GM19438 (cell line): Measurements from ENCODE around the gene POC1A.

Experiments
- ATAC-seq: cut with Tn5 transposase; IDR thresholded peaks from one replicate; pipeline ENCODE4 v1.9.1; 2021; ENCODE audit warnings: low read depth; ENCODE audit not compliant: unreplicated experiment

The POC1A gene

DNA sequence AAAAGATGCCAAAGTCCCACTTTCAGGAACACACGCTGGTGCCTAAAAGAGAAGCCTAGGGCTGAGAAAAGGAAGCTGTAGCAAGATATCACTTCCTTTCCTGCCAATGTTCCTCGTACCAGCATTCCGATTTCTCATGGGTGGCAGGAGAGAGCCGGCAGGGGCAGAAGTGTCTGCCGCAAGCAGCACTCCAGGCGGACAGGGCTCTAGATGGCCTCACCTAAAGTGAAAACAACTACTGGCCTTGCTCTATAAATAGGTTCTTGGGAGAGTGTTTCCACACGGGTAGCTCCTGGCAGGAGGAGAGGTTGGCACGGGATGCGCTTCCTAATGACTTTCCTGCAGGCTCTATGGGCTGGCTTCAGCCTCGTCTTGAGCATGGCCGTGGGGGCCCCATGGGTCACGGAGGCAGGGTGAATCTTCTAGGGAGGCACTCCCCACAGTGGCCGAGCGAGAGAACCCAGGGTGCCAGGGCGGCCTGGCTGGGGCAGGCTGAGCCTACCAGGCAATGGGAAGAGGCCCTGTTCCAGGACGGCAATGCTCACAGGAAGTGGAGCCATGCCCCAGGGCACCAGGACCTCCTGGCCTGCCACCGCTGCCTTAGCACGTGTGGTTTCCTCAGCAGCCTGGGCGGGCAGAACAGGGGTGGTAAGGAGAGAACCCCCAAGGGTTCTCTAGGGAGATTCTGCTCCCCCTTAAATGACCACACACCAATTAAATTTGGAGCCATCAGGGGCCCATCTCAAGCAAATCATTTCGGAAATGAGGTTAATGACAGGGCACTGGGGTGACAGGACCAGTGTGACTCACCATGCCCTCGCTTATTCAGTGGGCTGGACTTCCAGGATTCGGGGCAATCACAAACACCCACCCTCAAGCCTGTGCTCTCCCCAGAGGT is 83.2 kb downstream of the POC1A start:
- ATAC-seq = no peak

DNA sequence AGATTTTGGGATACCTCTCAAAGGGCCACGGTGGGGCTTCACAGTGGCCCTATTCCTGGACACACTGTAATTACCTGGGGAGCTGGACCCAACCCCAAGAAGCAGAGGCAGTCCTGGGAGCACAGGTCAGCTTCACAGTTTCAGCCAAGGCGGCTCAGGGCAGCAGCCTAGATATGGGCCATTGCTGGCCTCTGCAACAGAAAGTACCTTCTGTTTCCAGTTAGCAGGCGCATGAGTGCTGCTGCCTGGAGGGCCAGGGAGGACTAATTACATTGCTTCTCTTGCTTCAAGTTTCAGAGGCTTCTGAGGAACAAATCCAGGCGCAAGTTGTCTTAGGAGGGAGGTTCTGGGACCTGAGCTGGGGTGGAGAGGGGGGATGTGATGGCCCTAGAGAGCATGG is 84.4 kb downstream of the POC1A start:
- ATAC-seq = no peak

GRCh38 chr3:52069135-52069534 is 85.1 kb downstream of the POC1A start:
- no peak for ATAC-seq

DNA sequence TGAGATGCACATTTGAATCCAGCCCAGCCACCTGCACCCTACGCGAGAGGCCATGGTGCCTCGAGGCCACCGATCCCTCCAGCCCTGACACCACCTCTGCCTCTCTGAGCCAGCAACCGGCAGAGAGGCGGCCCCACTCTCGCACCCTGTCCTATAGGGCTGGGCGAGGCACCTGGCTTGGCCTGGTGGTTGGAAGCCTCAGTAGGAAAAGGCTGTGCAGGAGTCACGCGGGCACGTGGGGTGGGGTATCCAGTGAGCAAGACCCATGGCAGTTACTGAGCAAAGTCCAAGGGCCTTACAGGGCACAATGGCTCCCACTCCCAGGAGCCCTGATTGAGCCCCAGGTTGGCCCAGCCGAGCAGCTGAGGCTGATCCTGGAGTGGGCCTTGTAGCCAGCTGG is 85.5 kb downstream of the POC1A start:
- ATAC-seq = no peak

DNA sequence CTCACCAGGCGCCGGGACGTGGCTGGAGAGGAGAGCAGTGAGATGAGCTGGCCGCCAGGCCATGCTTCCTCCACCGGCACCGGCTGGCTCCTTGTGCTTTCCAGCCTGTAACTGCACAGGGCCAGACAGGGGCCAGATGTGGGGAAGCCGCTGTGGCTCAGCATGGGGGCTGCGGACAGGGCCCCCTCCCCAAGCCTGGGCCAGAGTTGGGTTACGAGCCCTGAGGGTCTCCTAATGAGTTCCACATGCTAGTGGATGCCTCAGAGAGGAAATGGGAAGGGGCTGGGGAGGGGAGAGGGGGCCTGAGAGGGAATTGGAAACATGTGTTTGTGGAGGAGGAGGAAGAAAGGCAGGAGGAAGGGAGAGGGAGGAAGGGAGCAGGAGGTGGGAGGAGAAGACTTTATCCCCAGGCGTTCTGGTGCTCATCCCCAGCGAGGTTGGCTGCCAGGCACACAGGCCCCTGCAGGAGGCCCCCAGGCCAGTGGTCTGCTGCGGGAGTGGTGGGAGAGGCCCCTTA is 86.1 kb downstream of the POC1A start:
- no peak for ATAC-seq

- no peak for ATAC-seq
These were observed 86.7 kb downstream of the POC1A start for GRCh38 chr3:52067526-52067925.

GRCh38 chr3:52067046-52067445 is 87.2 kb downstream of the POC1A start:
- no peak for ATAC-seq

GRCh38 chr3:52065264-52065756 is 88.9 kb downstream of the POC1A start:
- ATAC-seq = no peak

- no peak for ATAC-seq
These were observed 89.7 kb downstream of the POC1A start for GRCh38 chr3:52064561-52064960.

- ATAC-seq = no peak
These were observed 91.0 kb downstream of the POC1A start for GRCh38 chr3:52063026-52063723.

GRCh38 chr3:52062505-52062904 is 91.7 kb downstream of the POC1A start:
- peak; percentile 44 for ATAC-seq

DNA sequence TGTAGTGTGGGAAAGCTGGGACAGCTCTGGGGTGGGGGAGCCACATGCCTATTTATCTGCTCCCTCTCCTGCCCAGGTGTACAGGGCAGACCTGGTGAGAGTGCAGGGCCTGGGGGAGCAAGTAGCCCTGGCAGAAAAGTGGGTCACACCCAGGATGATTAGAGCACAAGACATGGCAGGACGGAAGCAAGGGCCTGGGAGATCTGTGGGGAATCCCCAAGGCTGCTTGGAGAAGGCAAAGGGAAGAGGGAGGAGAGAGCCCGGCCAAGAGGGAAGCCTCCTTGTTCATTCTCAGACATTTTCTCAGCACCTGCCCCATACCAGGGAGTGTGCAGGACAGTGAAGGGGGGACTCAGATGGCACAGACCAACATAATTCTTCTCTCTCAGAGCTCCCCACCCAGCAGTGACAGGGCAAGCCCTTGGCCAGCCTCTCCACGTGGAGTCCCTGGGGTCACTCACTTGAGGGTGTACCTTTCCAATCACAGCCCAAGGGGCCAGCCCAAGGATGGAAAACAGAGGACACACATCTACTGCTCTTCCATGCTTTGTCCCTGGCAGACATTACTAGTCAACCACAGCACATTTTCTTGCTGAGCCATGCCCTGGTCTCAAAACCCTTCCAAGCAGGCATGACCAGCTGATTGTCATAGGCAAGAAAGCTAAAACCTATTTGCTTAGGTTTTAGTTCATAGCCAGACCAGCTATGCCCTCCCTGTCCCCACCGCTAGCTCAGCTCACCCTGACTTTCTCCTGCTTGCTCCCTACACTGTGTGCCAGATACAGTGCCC is 92.9 kb downstream of the POC1A start:
- ATAC-seq = no peak

GRCh38 chr3:52059781-52060180 is 94.4 kb downstream of the POC1A start:
- ATAC-seq = no peak

DNA sequence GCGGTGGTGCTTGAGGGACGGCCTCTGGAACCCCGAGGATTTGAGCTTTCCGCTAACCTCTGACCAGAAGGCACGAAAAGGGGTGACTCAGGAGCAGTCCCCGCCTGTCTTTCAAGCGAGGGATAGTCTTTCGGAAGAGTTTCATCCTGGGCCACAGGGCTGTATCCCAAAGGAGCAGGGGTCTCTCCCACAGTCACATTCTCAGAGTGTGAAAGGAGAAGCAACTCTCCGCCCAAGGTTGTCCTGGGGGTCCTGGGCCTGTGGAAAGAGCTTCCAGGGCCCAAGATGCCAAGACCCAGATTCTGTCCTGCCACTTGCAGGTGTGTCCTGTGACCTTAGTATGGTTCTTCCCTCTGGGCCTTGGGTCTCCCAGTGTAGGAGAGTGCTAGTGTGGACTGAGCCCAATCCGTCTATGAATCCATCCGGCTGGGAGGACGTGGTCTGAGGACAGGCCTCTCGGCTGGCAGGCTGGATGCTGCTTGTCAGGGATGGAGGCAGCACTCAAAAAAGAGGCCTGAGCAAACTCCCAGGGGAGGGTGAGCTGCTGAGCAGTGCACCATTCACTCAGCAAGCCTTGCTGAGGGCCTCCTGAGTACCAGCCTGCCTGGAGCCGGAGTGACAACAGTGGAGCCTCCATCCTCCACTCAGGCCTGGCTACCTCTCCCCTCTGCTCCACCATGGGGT is 96.3 kb downstream of the POC1A start:
- no peak for ATAC-seq

- ATAC-seq = peak; percentile 70
These were observed 97.0 kb downstream of the POC1A start for GRCh38 chr3:52056968-52057811.

DNA sequence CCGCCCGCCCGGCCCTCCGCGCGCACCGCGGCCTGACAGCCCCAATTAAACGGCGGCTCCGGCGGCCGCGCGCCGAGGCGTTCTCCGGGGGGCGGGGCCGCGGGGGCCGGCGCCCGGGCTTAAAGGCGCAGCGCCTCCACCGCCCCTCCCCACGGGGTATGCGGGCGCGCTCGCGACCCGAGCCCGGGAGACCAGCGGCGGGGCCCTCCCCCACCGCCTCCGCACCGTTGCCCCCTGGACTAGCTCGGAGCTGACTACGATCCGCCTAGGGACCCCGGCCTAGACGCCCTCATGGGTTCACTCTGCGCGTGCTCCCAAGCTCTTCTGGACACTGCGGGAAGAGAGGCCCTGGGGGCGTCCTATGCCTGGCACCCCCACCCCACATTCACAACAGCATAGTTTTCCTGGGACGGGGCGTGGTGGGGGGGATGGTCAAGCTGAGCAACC is 97.7 kb downstream of the POC1A start, which contains the start of gene DUSP7:
Gene DUSP7, minus strand, starts transcription at position 51 of the 447 bp plus-strand sequence. CDS start 205 bp downstream, outside the sequence.
- peak; percentile 22 for ATAC-seq

DNA sequence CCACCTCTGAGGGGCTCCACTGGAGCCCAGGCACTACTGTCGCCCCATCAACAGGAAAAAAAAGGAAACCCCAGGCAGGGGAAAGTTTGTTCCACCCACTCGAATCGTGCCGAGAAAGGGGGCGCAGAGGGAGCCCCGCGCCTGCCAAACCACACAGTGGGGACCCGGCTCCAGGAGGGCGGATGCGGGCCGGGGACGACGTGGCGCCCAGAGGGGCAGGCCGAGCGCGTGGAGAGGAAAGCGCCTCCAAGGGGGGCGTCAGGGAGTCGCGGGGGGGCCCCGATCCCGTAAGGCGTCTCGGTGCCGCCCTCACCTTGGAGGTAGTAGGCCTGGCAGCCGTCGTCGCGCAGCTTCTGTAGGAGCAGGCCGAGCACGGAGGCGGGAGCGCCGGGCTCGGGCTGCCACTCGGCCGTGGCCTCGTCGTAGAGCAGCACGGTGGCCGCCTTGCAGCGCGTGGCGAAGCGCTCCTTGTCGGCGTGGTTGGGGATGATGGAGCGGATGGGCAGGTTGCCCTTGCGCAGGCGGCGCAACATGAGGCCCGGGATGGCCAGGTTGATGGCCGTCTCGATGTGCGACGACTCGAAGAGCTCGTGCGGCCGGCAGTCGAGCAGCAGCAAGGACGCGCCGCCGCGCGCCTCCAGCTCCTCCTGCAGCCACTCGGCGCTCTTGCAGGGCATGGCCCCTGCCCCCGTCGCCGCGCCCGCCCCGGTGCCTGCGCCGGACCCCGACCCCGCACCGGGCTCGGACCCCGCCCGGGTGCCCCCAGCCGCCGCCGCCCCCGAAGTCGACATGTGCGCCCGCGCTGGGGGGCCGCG is 98.5 kb downstream of the POC1A start:
- ATAC-seq = no peak
